B cell (primary cell): Measurements from ENCODE around the gene VAV3. TPM values are rescaled to one million over a fixed set of nuclear protein-coding genes. Genes with fewer than 3 reads are reported as not detected.

ENCODE experiments used
- ATAC-seq: fragments of 200-7000 bp; cut with Tn5 transposase; one replicate; pipeline ENCODE4 v1.10.0; 2021; ENCODE audit warnings: low read depth, mild to moderate bottlenecking, moderate number of reproducible peaks, moderate library complexity
- CTCF ChIA-PET: fragments of 350-600 bp; sonication (Branson Sonifier 250); formaldehyde crosslinking; loops from one replicate; lab custom pipeline; 2021; ENCODE audit warnings: antibody characterized with exemption, inconsistent platforms; lab: Charles Lee
- POLR2A ChIA-PET: fragments of 350-600 bp; sonication (Branson Sonifier 250); formaldehyde crosslinking; loops from one replicate; lab custom pipeline; 2021; ENCODE audit warnings: antibody characterized with exemption; lab: Charles Lee
- DNase-seq: peaks from one replicate; pipeline ENCODE4 v3.0.0; 2013
- H2AFZ ChIP-seq: 2 replicates; pipeline ENCODE4 v1.6.1; 2012; ENCODE audit warnings: mild to moderate bottlenecking, low read depth, low read length; ENCODE audit not compliant: insufficient read depth, poor library complexity, severe bottlenecking
- H3K27ac ChIP-seq, 2 donors: 1 replicate in 1 of 2; 2 replicates in 1 of 2; pipeline ENCODE4 v1.5.1; 2012 to 2013; ENCODE audit warnings: low read length in 2 of 2, mild to moderate bottlenecking in 2 of 2, moderate library complexity in 1 of 2
- H3K27me3 ChIP-seq, 4 experiments: fragments of 200-600 bp in 1 of 4; sonication (generic) in 1 of 4; replicated peaks in 1 of 4; 1 replicate in 2 of 4; 2 replicates in 2 of 4; pipeline versions ENCODE4 v1.6.1 to v1.7.0; 2013 to 2016; ENCODE audit warnings: low read length in 3 of 4, mild to moderate bottlenecking in 2 of 4, mixed read lengths in 1 of 4, moderate library complexity in 1 of 4; ENCODE audit not compliant: insufficient read depth in 4 of 4, control insufficient read depth in 3 of 4; ENCODE audit errors: control extremely low read depth in 1 of 4
- H3K36me3 ChIP-seq, 2 experiments: replicated peaks in 1 of 2; 1 replicate in 1 of 2; 2 replicates in 1 of 2; pipeline versions ENCODE4 v1.6.1 to v1.7.1; 2013; ENCODE audit warnings: low read length in 1 of 2; ENCODE audit not compliant: insufficient read depth in 2 of 2, control insufficient read depth in 1 of 2; ENCODE audit errors: control extremely low read depth in 1 of 2, extremely low read depth in 1 of 2
- H3K4me1 ChIP-seq, 2 donors: fragments of 200-600 bp in 1 of 2; sonication (generic) in 1 of 2; 1 replicate in 1 of 2; 2 replicates in 1 of 2; pipeline versions ENCODE4 v1.5.1 to v1.6.1; 2013 to 2017; ENCODE audit warnings: low read length in 2 of 2; ENCODE audit not compliant: control insufficient read depth in 2 of 2, insufficient read depth in 2 of 2
- H3K4me2 ChIP-seq: replicated peaks from 2 replicates; pipeline ENCODE3; 2012; ENCODE audit warnings: mild to moderate bottlenecking, low read depth, low read length; ENCODE audit not compliant: poor library complexity, severe bottlenecking
- H3K4me3 ChIP-seq, 5 experiments: fragments of 200-600 bp in 1 of 5; sonication (generic) in 1 of 5; 1 replicate in 3 of 5; 2 replicates in 2 of 5; pipeline versions ENCODE4 v1.5.1 to v1.7.0; 2011 to 2016; ENCODE audit warnings: low read length in 4 of 5, mild to moderate bottlenecking in 4 of 5, low read depth in 2 of 5, control low read depth in 1 of 5, moderate library complexity in 1 of 5; ENCODE audit not compliant: insufficient read depth in 1 of 5; ENCODE audit errors: control extremely low read depth in 1 of 5, extremely low read depth in 1 of 5
- H3K79me2 ChIP-seq: fragments of 200-600 bp; sonication (generic); one replicate; pipeline ENCODE4 v1.6.0; 2016; ENCODE audit warnings: low read length; ENCODE audit not compliant: control insufficient read depth, insufficient read depth
- H3K9ac ChIP-seq: fragments of 200-600 bp; sonication (generic); 2 replicates; pipeline ENCODE4 v1.6.1; 2017; ENCODE audit warnings: mild to moderate bottlenecking, low read length, moderate library complexity
- H3K9me3 ChIP-seq, 3 donors: one replicate each; pipeline versions ENCODE4 v1.6.1 to v1.7.1; 2013; ENCODE audit warnings: low read length in 2 of 3; ENCODE audit not compliant: control insufficient read depth in 2 of 3, insufficient read depth in 1 of 3; ENCODE audit errors: control extremely low read depth in 1 of 3
- H4K20me1 ChIP-seq: 2 replicates; pipeline ENCODE4 v1.6.0; 2012; ENCODE audit warnings: mild to moderate bottlenecking, low read length; ENCODE audit not compliant: insufficient read depth, control insufficient read depth, poor library complexity, severe bottlenecking
- H3K27ac Mint-ChIP-seq: one replicate; pipeline ENCODE4 v1.8.0; 2021; ENCODE audit warnings: mixed read lengths
- H3K27me3 Mint-ChIP-seq: one replicate; pipeline ENCODE4 v1.8.0; 2021; ENCODE audit warnings: mixed read lengths
- H3K4me1 Mint-ChIP-seq: one replicate; pipeline ENCODE4 v1.8.0; 2021; ENCODE audit warnings: mixed read lengths
- H3K4me3 Mint-ChIP-seq: one replicate; pipeline ENCODE4 v1.8.0; 2021; ENCODE audit warnings: mixed read lengths
- H3K9me3 Mint-ChIP-seq: one replicate; pipeline ENCODE4 v1.8.0; 2022; ENCODE audit warnings: mixed read lengths; ENCODE audit not compliant: insufficient read depth
- EZH2 ChIP-seq: IDR thresholded peaks from 2 replicates; pipeline ENCODE4 v1.6.1; 2012; ENCODE audit warnings: borderline replicate concordance, low read depth, mild to moderate bottlenecking, moderate library complexity, low read length; ENCODE audit not compliant: insufficient read depth, poor library complexity, severe bottlenecking
- WGBS: methylation state at CpG from one replicate; pipeline ENCODE4 v1.1.5; 2013; ENCODE audit warnings: missing lambda C conversion rate; ENCODE audit not compliant: insufficient coverage; 5-methylcytosine and 5-hydroxymethylcytosine counted together
- intact Hi-C: fragments of 100-400 bp; cut with micrococcal nuclease; formaldehyde crosslinking; loops from one replicate; pipeline ENCODE4 v1.10.0; 2022
- polyA plus RNA-seq: library from polyadenylated mRNA; depleted of rRNA; stranded (reverse); fragments of >200 nt; gene quantifications from 2 replicates; pipeline ENCODE4 v1.2.3, GENCODE V29; 2012
- total RNA-seq, 2 donors: library from RNA; stranded (reverse); fragments of 120-200 nt in 1 of 2; gene quantifications; 1 replicate in 1 of 2; 2 replicates in 1 of 2; pipeline versions ENCODE4 v1.2.3 to v1.2.4, GENCODE V29; 2013 to 2022
- TF ChIP-seq, protein P1 (sequence below): fragments of 200-600 bp; IDR thresholded peaks from one replicate; pipeline ENCODE4 v1.8.0; 2022; ENCODE audit warnings: antibody characterized with exemption, mild to moderate bottlenecking

Gene VAV3
- total and polyA plus RNA-seq, 2 donors (not counting 1 experiment from before 2014, with no cell fraction given), result 14.8 to 32.5 TPM

DNA sequence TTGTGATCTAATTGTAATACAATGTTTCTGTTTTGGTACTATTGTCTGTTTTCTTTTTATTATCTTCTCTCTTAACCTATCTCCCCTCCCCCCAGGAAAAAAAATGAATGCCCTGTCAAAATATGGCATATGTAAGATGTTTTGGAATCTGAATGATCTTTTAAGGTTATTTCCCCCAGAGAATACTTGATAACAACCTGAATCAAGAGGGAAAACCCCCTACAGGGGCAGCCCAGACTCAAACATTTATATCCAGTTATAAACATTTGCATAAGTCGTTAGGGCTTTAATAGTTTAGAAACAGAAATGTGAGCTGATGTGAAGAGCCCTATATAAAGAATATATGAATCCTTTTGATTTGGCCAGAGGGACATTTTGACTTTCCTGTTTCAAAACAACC, 169.5 kb downstream of the VAV3 start:
- Histone ChIP-seq H3K27me3 (no peaks in the 10 kb centered on the region), H3K4me3 (peak overlapping the region in 1 of 5 experiments; percentile 18), H3K9me3 (peaks cover 0 to 4% (median 1%) of the 10 kb centered on the region in 3 donors), H2AFZ (no peak overlapping the region), H3K9ac (peak overlapping the region; percentile 50), H3K27ac (peak overlapping the region; percentile 61 to 88), H3K4me2 (peak overlapping the region; percentile 64), H3K4me1 (peaks cover 70 to 84% of the 10 kb centered on the region in 2 donors), H3K36me3 (no peaks in the 10 kb centered on the region), H4K20me1 (no peaks in the 10 kb centered on the region), H3K79me2 (peaks cover 94% of the 10 kb centered on the region)
- TF ChIP-seq EZH2, result no peak
- TF ChIP-seq, protein P1, sequence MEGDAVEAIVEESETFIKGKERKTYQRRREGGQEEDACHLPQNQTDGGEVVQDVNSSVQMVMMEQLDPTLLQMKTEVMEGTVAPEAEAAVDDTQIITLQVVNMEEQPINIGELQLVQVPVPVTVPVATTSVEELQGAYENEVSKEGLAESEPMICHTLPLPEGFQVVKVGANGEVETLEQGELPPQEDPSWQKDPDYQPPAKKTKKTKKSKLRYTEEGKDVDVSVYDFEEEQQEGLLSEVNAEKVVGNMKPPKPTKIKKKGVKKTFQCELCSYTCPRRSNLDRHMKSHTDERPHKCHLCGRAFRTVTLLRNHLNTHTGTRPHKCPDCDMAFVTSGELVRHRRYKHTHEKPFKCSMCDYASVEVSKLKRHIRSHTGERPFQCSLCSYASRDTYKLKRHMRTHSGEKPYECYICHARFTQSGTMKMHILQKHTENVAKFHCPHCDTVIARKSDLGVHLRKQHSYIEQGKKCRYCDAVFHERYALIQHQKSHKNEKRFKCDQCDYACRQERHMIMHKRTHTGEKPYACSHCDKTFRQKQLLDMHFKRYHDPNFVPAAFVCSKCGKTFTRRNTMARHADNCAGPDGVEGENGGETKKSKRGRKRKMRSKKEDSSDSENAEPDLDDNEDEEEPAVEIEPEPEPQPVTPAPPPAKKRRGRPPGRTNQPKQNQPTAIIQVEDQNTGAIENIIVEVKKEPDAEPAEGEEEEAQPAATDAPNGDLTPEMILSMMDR, result no peak
- peak overlapping the region; percentile 42 for H3K27ac Mint-ChIP-seq
- ChIA-PET POLR2A (no interaction called here), CTCF (interaction anchor here (0.9 to 5.6 kb wide), 9 partner anchors 8 to 331 kb away, joined by 3 to 69 read pairs (median 4); partner anchors contain the start of gene VAV3)
- H3K4me1 Mint-ChIP-seq, result peaks cover 74% of the 10 kb centered on the region
- peak; percentile 76 for ATAC-seq
- WGBS, result no CpG with 5 or more reads among the region's 1 CpG
- no peaks in the 10 kb centered on the region for H3K27me3 Mint-ChIP-seq
- peak overlapping the region; percentile 62 for H3K4me3 Mint-ChIP-seq
- intact Hi-C loops, result loop anchor here (1.0 kb wide), 1 partner anchor 9 kb away; no protein-coding TSS in a partner anchor
- peaks cover 2% of the 10 kb centered on the region for H3K9me3 Mint-ChIP-seq
- peak; percentile 59 for DNase-seq

DNA sequence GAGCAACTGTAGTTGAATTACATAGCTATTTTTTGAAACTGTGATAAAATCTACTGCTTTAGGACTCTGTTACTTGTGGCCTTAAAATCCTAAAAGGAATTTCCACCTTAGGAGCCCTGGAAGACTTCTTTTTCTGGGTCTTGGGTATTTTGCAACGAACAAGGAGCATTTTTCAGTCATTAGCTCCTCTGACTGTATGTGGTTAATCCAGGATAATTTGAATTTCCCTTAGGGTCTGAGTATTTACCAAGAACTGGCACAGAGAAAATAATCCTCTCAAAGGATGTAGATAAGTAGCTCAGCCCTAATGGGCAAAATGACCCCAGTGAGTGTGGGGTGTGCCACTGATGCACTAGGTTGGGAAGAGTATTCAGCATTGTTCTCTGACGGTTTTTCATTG, 170.4 kb downstream of the VAV3 start:
- ChIA-PET CTCF (interaction anchor here (0.6 to 5.6 kb wide), 10 partner anchors 7 to 332 kb away, joined by 3 to 69 read pairs (median 4); partner anchors contain the start of gene VAV3), POLR2A (interaction anchor here (0.6 kb wide), 2 partner anchors 9 to 1410 kb away, joined by 3 read pairs; no protein-coding TSS in a partner anchor)
- peak overlapping the region; percentile 61 to 88 for H3K27ac ChIP-seq
- H3K27me3 ChIP-seq, result no peaks in the 10 kb centered on the region
- peaks cover 0 to 4% (median 0%) of the 10 kb centered on the region in 3 donors for H3K9me3 ChIP-seq
- no peak overlapping the region for H3K9ac ChIP-seq
- Mint-ChIP-seq H3K4me1 (peaks cover 75% of the 10 kb centered on the region), H3K9me3 (no peaks in the 10 kb centered on the region), H3K27me3 (no peaks in the 10 kb centered on the region), H3K27ac (peak overlapping the region; percentile 42), H3K4me3 (no peak overlapping the region)
- peaks cover 75 to 89% of the 10 kb centered on the region in 2 donors for H3K4me1 ChIP-seq
- H2AFZ ChIP-seq, result no peak overlapping the region
- intact Hi-C loops, result no loop called here
- DNase-seq (no peak), ATAC-seq (no peak)
- H4K20me1 ChIP-seq, result no peaks in the 10 kb centered on the region
- no peak overlapping the region for H3K4me3 ChIP-seq
- peaks cover 93% of the 10 kb centered on the region for H3K79me2 ChIP-seq
- peak overlapping the region; percentile 64 for H3K4me2 ChIP-seq
- WGBS, result 100% methylated on average over 1 of the region's 2 CpGs
- TF ChIP-seq EZH2, result no peak
- TF ChIP-seq, protein P1, result no peak
- no peaks in the 10 kb centered on the region for H3K36me3 ChIP-seq
